Activated naive CD4-positive, alpha-beta T cell treated with anti-CD3 and anti-CD28 coated beads for 36 hours (primary cell): ENCODE data around the gene GSK3A. TPM values are rescaled to one million over a fixed set of nuclear protein-coding genes. Genes with fewer than 3 reads are reported as not detected.

Source experiments
- CTCF ChIA-PET: fragments of 350-600 bp; sonication (Branson Sonifier 250); formaldehyde crosslinking; loops from one replicate; lab custom pipeline; 2021; ENCODE audit warnings: antibody characterized with exemption; lab: Charles Lee
- DNase-seq: peaks from one replicate; pipeline ENCODE4 v3.0.0-alpha.2; 2020
- H3K27ac Mint-ChIP-seq: one replicate; pipeline ENCODE4 v1.8.0; 2021; ENCODE audit warnings: mild to moderate bottlenecking, mixed read lengths
- H3K27me3 Mint-ChIP-seq: one replicate; pipeline ENCODE4 v1.8.0; 2021; ENCODE audit warnings: low read depth, mixed read lengths
- H3K36me3 Mint-ChIP-seq: one replicate; pipeline ENCODE4 v1.8.0; 2021; ENCODE audit warnings: low read depth, mixed read lengths
- H3K4me1 Mint-ChIP-seq: one replicate; pipeline ENCODE4 v1.8.0; 2021; ENCODE audit warnings: low read depth, mixed read lengths
- H3K4me3 Mint-ChIP-seq: one replicate; pipeline ENCODE4 v1.8.0; 2021; ENCODE audit warnings: mild to moderate bottlenecking, moderate library complexity, mixed read lengths
- H3K9me3 Mint-ChIP-seq: one replicate; pipeline ENCODE4 v1.8.0; 2021; ENCODE audit warnings: mixed read lengths
- intact Hi-C: fragments of 100-400 bp; cut with micrococcal nuclease; formaldehyde crosslinking; loops from one replicate; pipeline ENCODE4 v1.15.1; 2023
- total RNA-seq, 2 experiments: library from RNA; stranded (reverse); gene quantifications; one replicate each; pipeline ENCODE4 v1.2.3, GENCODE V29; 2021

Gene GSK3A
- total RNA-seq, 2 experiments from 2014 or later = 31.1 to 33.8 TPM

DNA sequence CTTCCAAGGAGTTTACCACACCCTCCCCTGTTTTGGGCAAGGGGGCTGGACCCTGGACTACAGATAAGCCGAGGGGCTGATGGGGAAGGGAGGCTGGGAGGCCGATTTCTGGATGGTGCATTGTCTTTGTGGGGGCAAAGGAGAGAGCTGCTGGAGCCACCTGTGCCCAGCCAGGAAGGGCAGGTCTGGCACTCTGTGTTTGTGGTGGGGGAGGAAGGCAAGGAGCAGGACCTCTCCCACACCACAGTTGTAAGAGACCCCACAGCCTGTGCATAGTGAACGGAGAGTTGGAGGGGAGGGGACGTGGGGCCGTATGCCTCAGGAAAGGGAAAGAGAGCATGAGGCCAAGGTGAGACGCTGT lies 43.6 kb upstream of the GSK3A start:
- peaks cover 1% of the 10 kb centered on the region for H3K36me3 Mint-ChIP-seq
- DNase-seq = no peak
- peaks cover 31% of the 10 kb centered on the region for H3K4me1 Mint-ChIP-seq
- H3K27me3 Mint-ChIP-seq = no peaks in the 10 kb centered on the region
- H3K27ac Mint-ChIP-seq = peak overlapping the region; percentile 54
- intact Hi-C loops = no loop called here
- H3K4me3 Mint-ChIP-seq = peak overlapping the region; percentile 82
- no peaks in the 10 kb centered on the region for H3K9me3 Mint-ChIP-seq
- CTCF ChIA-PET = interaction anchor here (1.0 kb wide), 2 partner anchors 9 to 11 kb away, joined by 3 to 4 read pairs; no protein-coding TSS in a partner anchor

- Mint-ChIP-seq H3K9me3 (no peaks in the 10 kb centered on the region), H3K36me3 (peaks cover 1% of the 10 kb centered on the region), H3K27me3 (no peaks in the 10 kb centered on the region), H3K27ac (peak overlapping the region; percentile 54), H3K4me3 (peak overlapping the region; percentile 82), H3K4me1 (peaks cover 31% of the 10 kb centered on the region)
- CTCF ChIA-PET = interaction anchor here (1.0 kb wide), 2 partner anchors 9 to 11 kb away, joined by 3 to 4 read pairs; no protein-coding TSS in a partner anchor
- DNase-seq = no peak
- intact Hi-C loops = no loop called here
Measured at GRCh38 chr19:42285541-42285941, 43.1 kb upstream of the GSK3A start.

GRCh38 chr19:42284591-42285341 lies 42.4 kb upstream of the GSK3A start:
- CTCF ChIA-PET = interaction anchor here (1.0 kb wide), 2 partner anchors 10 to 12 kb away, joined by 3 to 4 read pairs; no protein-coding TSS in a partner anchor
- Mint-ChIP-seq H3K27me3 (no peaks in the 10 kb centered on the region), H3K36me3 (peaks cover 1% of the 10 kb centered on the region), H3K4me3 (peak overlapping the region; percentile 82), H3K27ac (peak overlapping the region; percentile 91), H3K9me3 (no peaks in the 10 kb centered on the region), H3K4me1 (peaks cover 31% of the 10 kb centered on the region)
- intact Hi-C loops = no loop called here
- peak; percentile 45 for DNase-seq

DNA sequence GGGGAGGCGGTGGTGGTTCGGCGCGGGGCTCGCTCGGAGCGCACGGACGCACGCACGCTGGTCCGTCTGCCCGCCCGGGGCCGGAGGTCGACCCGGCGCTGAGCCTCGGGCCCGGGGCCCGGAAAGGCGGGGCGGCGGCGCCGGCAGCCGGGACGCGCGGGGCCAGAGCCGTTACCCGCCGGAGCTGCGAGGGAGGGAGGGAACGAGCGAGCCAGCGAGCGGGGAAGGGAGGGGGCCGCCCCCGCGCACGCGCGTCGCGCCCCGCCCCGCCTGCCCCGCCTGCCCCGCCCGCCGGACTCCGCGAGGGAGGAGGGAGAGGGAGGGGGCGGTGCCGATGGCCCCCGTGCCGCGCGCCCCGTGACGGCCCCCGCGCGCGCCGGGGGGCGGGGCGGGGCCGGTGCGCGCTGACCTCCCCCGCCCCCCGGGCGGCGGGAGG lies 41.7 kb upstream of the GSK3A start:
- Mint-ChIP-seq H3K27ac (no peak overlapping the region), H3K9me3 (no peaks in the 10 kb centered on the region), H3K27me3 (no peaks in the 10 kb centered on the region), H3K4me3 (peak overlapping the region; percentile 7), H3K36me3 (peaks cover 3% of the 10 kb centered on the region), H3K4me1 (peaks cover 38% of the 10 kb centered on the region)
- DNase-seq = peak; percentile 75
- intact Hi-C loops = no loop called here
- CTCF ChIA-PET = no interaction called here

- H3K27ac Mint-ChIP-seq = no peak overlapping the region
- H3K4me1 Mint-ChIP-seq = peaks cover 45% of the 10 kb centered on the region
- peak; percentile 96 for DNase-seq
- intact Hi-C loops = loop anchor here (1.0 to 2.0 kb wide), 10 partner anchors 13 to 161 kb away; partner anchors contain the start of genes DEDD2, ERF, MEGF8 and POU2F2
- no peaks in the 10 kb centered on the region for H3K27me3 Mint-ChIP-seq
- CTCF ChIA-PET = no interaction called here
- peak overlapping the region; percentile 7 for H3K4me3 Mint-ChIP-seq
- H3K36me3 Mint-ChIP-seq = peaks cover 3% of the 10 kb centered on the region
- no peaks in the 10 kb centered on the region for H3K9me3 Mint-ChIP-seq
Measured at GRCh38 chr19:42283188-42284065, 41.0 kb upstream of the GSK3A start.

- H3K36me3 Mint-ChIP-seq = peaks cover 3% of the 10 kb centered on the region
- H3K27me3 Mint-ChIP-seq = no peaks in the 10 kb centered on the region
- CTCF ChIA-PET = interaction anchor here (1.4 kb wide), 1 partner anchor 14 kb away, joined by 4 read pairs; no protein-coding TSS in a partner anchor
- no peak overlapping the region for H3K27ac Mint-ChIP-seq
- no peak for DNase-seq
- H3K4me3 Mint-ChIP-seq = peak overlapping the region; percentile 23
- H3K4me1 Mint-ChIP-seq = peaks cover 49% of the 10 kb centered on the region
- intact Hi-C loops = loop anchor here (1.0 to 2.0 kb wide), 10 partner anchors 14 to 160 kb away; partner anchors contain the start of genes DEDD2, ERF, MEGF8 and POU2F2
- H3K9me3 Mint-ChIP-seq = no peaks in the 10 kb centered on the region
Measured at GRCh38 chr19:42282819-42283187, 40.4 kb upstream of the GSK3A start.

GRCh38 chr19:42281827-42282762 lies 39.7 kb upstream of the GSK3A start:
- Mint-ChIP-seq H3K27ac (no peak overlapping the region), H3K4me1 (peaks cover 53% of the 10 kb centered on the region), H3K9me3 (no peaks in the 10 kb centered on the region), H3K27me3 (no peaks in the 10 kb centered on the region), H3K4me3 (peak overlapping the region; percentile 50), H3K36me3 (peaks cover 3% of the 10 kb centered on the region)
- intact Hi-C loops = loop anchor here (2.0 kb wide), 5 partner anchors 15 to 159 kb away; partner anchors contain the start of gene DEDD2
- no peak for DNase-seq
- CTCF ChIA-PET = interaction anchor here (1.1 to 1.4 kb wide), 2 partner anchors 15 to 65 kb away, joined by 3 to 4 read pairs; no protein-coding TSS in a partner anchor

- H3K4me1 Mint-ChIP-seq = peaks cover 61% of the 10 kb centered on the region
- no peaks in the 10 kb centered on the region for H3K9me3 Mint-ChIP-seq
- H3K27ac Mint-ChIP-seq = peak overlapping the region; percentile 75
- CTCF ChIA-PET = interaction anchor here (1.1 to 1.4 kb wide), 2 partner anchors 15 to 65 kb away, joined by 3 to 4 read pairs; no protein-coding TSS in a partner anchor
- peak overlapping the region; percentile 68 for H3K4me3 Mint-ChIP-seq
- peaks cover 3% of the 10 kb centered on the region for H3K36me3 Mint-ChIP-seq
- no peaks in the 10 kb centered on the region for H3K27me3 Mint-ChIP-seq
- intact Hi-C loops = loop anchor here (2.0 kb wide), 1 partner anchor 142 kb away; no protein-coding TSS in a partner anchor
- peak; percentile 28 for DNase-seq
Measured at GRCh38 chr19:42281146-42281826, 38.9 kb upstream of the GSK3A start.

DNA sequence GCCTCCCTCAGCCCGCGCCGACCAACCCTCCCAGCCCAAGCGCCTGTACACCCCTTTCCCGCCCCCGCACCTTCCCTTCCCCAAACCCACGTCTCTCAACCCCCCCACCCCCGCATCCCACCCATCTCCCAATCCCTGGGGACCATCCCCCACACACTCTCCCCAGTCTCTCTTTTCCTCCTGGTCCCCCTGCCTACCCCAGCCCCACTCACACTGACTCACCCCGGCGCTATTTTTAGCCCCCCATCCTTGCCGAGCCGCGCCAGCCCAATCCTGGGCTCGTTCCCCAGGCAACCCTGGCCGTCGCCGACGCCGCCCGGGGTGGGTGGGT lies 38.4 kb upstream of the GSK3A start:
- Mint-ChIP-seq H3K4me3 (peak overlapping the region; percentile 68), H3K4me1 (peaks cover 61% of the 10 kb centered on the region), H3K36me3 (peaks cover 5% of the 10 kb centered on the region), H3K27ac (no peak overlapping the region), H3K27me3 (no peaks in the 10 kb centered on the region), H3K9me3 (no peaks in the 10 kb centered on the region)
- CTCF ChIA-PET = interaction anchor here (2.5 kb wide), 1 partner anchor 148 kb away, joined by 9 read pairs; the partner anchor contains the start of gene POU2F2
- no peak for DNase-seq
- intact Hi-C loops = loop anchor here (1.0 to 2.0 kb wide), 2 partner anchors 142 to 172 kb away; no protein-coding TSS in a partner anchor

DNA sequence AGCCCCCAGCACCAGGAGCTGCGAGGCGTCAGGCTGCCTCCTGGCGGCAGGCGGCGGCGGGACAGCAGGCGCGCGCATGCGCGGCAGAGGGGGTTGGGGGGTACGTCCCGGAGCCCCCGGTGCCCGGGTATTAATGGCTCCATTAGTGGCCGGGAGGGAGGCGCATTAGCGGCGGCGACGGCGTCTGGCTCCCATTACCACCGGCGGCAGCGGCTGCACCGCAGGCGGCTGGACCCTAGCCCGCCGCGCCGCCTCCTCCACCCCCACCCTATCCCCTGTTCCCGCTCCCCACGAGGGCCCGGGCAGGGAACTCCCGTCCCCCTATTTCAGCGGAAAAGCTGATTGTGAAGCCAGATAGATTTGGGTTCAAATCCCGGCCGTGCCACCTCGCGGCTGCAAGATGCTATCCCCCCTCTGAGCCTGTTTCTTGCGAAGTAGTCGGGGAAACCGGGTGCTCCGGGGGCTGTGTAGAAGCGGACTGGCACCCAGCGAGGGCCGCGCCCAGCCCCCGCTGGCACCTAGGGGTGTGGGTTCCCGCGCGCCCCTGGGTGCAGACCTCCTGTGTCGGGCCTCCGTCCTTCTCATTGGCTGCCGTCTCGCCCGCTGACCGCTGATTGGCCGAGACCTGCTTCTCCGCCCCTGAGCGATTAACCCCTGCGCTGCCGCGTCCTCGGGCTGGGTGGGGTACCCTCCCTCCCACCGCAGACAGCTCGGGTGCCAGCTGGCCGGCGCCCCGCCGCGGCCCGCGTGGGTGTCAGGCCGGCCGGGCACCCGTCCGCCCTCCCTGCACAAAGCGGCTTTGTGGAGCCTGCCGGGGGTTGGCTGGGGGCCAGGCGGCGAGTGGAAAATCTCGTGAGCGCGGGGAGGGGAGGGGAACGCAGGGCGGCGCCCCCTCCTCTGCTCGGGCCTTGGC lies 37.8 kb upstream of the GSK3A start:
- H3K4me1 Mint-ChIP-seq = peaks cover 58% of the 10 kb centered on the region

More for the DNA sequence above, 37.8 kb upstream of the GSK3A start:
- H3K9me3 Mint-ChIP-seq = no peaks in the 10 kb centered on the region
- CTCF ChIA-PET = interaction anchor here (0.6 to 2.7 kb wide), 21 partner anchors 9 to 1527 kb away, joined by 3 to 57 read pairs (median 4); partner anchors contain the start of genes DEDD2, GSK3A, POU2F2 and ZNF526
- no peaks in the 10 kb centered on the region for H3K27me3 Mint-ChIP-seq
- peak overlapping the region; percentile 90 for H3K27ac Mint-ChIP-seq
- H3K4me3 Mint-ChIP-seq = peak overlapping the region; percentile 81
- intact Hi-C loops = loop anchor here (1.0 to 2.0 kb wide), 2 partner anchors 143 to 172 kb away; no protein-coding TSS in a partner anchor
- peaks cover 5% of the 10 kb centered on the region for H3K36me3 Mint-ChIP-seq
- peak; percentile 87 for DNase-seq
